K562 (cell line): ENCODE data around the gene NTN1.

Experiments used
- RBM25 ChIP-seq: fragments of 200-400 bp; formaldehyde crosslinking; IDR thresholded peaks from 2 replicates; pipeline ENCODE4 v1.6.1; 2018; ENCODE audit warnings: low read length, low read depth, moderate library complexity; ENCODE audit not compliant: severe bottlenecking
- TARDBP ChIP-seq: fragments of 450-650 bp; IDR thresholded peaks from 2 replicates; pipeline ENCODE4 v1.6.1; 2016
- YBX1 ChIP-seq: fragments of 450-650 bp; IDR thresholded peaks from 2 replicates; pipeline ENCODE4 v1.7.1; 2016; ENCODE audit warnings: mild to moderate bottlenecking
- TF ChIP-seq, protein P1 (sequence below), 2 experiments: fragments of 450-650 bp; formaldehyde crosslinking in 1 of 2; IDR thresholded peaks; 2 replicates each; pipeline versions ENCODE4 v1.4.0 to v1.6.1; 2014 to 2020; ENCODE audit warnings: mild to moderate bottlenecking in 2 of 2, borderline replicate concordance in 1 of 2, low read depth in 1 of 2
- TF ChIP-seq, protein P2 (sequence below), 3 experiments: IDR thresholded peaks in 2 of 3; conservative IDR thresholded peaks in 1 of 3; 2 replicates each; pipeline ENCODE4 v1.5.1; 2011 to 2012; ENCODE audit warnings: low read length in 3 of 3, mild to moderate bottlenecking in 3 of 3, control low read depth in 2 of 3, improper control_type of control experiment in 1 of 3, inconsistent platforms in 1 of 3, low read depth in 1 of 3, mixed read lengths in 1 of 3, moderate library complexity in 1 of 3; ENCODE audit not compliant: insufficient read depth in 2 of 3

- TF ChIP-seq, protein P1, sequence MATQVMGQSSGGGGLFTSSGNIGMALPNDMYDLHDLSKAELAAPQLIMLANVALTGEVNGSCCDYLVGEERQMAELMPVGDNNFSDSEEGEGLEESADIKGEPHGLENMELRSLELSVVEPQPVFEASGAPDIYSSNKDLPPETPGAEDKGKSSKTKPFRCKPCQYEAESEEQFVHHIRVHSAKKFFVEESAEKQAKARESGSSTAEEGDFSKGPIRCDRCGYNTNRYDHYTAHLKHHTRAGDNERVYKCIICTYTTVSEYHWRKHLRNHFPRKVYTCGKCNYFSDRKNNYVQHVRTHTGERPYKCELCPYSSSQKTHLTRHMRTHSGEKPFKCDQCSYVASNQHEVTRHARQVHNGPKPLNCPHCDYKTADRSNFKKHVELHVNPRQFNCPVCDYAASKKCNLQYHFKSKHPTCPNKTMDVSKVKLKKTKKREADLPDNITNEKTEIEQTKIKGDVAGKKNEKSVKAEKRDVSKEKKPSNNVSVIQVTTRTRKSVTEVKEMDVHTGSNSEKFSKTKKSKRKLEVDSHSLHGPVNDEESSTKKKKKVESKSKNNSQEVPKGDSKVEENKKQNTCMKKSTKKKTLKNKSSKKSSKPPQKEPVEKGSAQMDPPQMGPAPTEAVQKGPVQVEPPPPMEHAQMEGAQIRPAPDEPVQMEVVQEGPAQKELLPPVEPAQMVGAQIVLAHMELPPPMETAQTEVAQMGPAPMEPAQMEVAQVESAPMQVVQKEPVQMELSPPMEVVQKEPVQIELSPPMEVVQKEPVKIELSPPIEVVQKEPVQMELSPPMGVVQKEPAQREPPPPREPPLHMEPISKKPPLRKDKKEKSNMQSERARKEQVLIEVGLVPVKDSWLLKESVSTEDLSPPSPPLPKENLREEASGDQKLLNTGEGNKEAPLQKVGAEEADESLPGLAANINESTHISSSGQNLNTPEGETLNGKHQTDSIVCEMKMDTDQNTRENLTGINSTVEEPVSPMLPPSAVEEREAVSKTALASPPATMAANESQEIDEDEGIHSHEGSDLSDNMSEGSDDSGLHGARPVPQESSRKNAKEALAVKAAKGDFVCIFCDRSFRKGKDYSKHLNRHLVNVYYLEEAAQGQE (IDR thresholded peaks at IDR 0.05; ENCODE audit: borderline replicate concordance): no peak
- TF ChIP-seq, protein P1 (CRISPR knock-in tag; IDR thresholded peaks at IDR 0.05; ENCODE audit: low read depth): no peak
- TF ChIP-seq RBM25 (no peak), TARDBP (no peak), YBX1 (no peak)
- TF ChIP-seq, protein P2, sequence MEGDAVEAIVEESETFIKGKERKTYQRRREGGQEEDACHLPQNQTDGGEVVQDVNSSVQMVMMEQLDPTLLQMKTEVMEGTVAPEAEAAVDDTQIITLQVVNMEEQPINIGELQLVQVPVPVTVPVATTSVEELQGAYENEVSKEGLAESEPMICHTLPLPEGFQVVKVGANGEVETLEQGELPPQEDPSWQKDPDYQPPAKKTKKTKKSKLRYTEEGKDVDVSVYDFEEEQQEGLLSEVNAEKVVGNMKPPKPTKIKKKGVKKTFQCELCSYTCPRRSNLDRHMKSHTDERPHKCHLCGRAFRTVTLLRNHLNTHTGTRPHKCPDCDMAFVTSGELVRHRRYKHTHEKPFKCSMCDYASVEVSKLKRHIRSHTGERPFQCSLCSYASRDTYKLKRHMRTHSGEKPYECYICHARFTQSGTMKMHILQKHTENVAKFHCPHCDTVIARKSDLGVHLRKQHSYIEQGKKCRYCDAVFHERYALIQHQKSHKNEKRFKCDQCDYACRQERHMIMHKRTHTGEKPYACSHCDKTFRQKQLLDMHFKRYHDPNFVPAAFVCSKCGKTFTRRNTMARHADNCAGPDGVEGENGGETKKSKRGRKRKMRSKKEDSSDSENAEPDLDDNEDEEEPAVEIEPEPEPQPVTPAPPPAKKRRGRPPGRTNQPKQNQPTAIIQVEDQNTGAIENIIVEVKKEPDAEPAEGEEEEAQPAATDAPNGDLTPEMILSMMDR (IDR thresholded peaks at IDR 0.05 in 2 of 3, conservative IDR thresholded peaks at IDR 0.05 in 1 of 3; ENCODE audit: insufficient read depth in 2 of 3, low read depth in 1 of 3, low read length in 3 of 3): no peak
These were observed 196.8 kb downstream of the NTN1 start for GRCh38 chr17:9218064-9218635.
